ENCODE results near the gene ZBTB32.

GRCh38 chr19:35734889-35735288 is 30.5 kb downstream of the ZBTB32 start:
- TF ChIP-seq, protein P1, sequence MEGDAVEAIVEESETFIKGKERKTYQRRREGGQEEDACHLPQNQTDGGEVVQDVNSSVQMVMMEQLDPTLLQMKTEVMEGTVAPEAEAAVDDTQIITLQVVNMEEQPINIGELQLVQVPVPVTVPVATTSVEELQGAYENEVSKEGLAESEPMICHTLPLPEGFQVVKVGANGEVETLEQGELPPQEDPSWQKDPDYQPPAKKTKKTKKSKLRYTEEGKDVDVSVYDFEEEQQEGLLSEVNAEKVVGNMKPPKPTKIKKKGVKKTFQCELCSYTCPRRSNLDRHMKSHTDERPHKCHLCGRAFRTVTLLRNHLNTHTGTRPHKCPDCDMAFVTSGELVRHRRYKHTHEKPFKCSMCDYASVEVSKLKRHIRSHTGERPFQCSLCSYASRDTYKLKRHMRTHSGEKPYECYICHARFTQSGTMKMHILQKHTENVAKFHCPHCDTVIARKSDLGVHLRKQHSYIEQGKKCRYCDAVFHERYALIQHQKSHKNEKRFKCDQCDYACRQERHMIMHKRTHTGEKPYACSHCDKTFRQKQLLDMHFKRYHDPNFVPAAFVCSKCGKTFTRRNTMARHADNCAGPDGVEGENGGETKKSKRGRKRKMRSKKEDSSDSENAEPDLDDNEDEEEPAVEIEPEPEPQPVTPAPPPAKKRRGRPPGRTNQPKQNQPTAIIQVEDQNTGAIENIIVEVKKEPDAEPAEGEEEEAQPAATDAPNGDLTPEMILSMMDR (conservative IDR thresholded peaks at IDR 0.05; ENCODE audit: low read depth, low read length): no peak
- no peak for TF ChIP-seq EZH2 (IDR thresholded peaks at IDR 0.05; ENCODE audit: low read length, unreplicated experiment)
- TF ChIP-seq EZH2phosphoT487 (IDR thresholded peaks at IDR 0.05; ENCODE audit: borderline replicate concordance, low read length): no peak
